ENCODE data around the gene MAJIN.
A peak's percentile ranks its signal among the peaks of the same experiment; 100 is the strongest.

Gene MAJIN

GRCh38 chr11:64894812-64895452, 77.0 kb downstream of the MAJIN start:
- Histone ChIP-seq H3K9me3 (ENCODE audit: control insufficient read depth, insufficient read depth, low read depth, low read length) (no peaks in the 10 kb centered on the region), H3K27ac (ENCODE audit: extremely low read depth, low read depth, low read length) (no peak overlapping the region), H3K36me3 (ENCODE audit: control insufficient read depth in 2 of 2, insufficient read depth in 1 of 2, low read length in 2 of 2) (peaks cover 0 to 45% of the 10 kb centered on the region in 2 experiments; a peak in 1 of 3 replicates), H3K4me1 (ENCODE audit: control insufficient read depth, insufficient read depth, low read length) (no peaks in the 10 kb centered on the region), H3K4me3 (ENCODE audit: low read depth, low read length) (no peak overlapping the region)
- TF ChIP-seq ZNF366 (tag by site-specific recombination; conservative IDR thresholded peaks at IDR 0.05) (no peak), ZNF423 (tag by site-specific recombination; IDR thresholded peaks at IDR 0.05) (no peak), ZNF214 (tag by site-specific recombination; IDR thresholded peaks at IDR 0.05; ENCODE audit: borderline replicate concordance) (no peak), ZNF362 (tag by site-specific recombination; IDR thresholded peaks at IDR 0.05) (no peak), ZNF626 (tag by site-specific recombination; IDR thresholded peaks at IDR 0.05) (no peak), ZNF501 (tag by site-specific recombination; IDR thresholded peaks at IDR 0.05) (no peak), ZNF184 (tag by site-specific recombination; IDR thresholded peaks at IDR 0.05) (no peak), ZSCAN18 (tag by site-specific recombination; IDR thresholded peaks at IDR 0.05) (no peak)
- POLR2A ChIA-PET, result interaction anchor here (1.0 to 1.3 kb wide), 2 partner anchors 21 to 117 kb away, joined by 3 to 4 read pairs; partner anchors contain the start of gene SF1
- CTCF ChIA-PET, result interaction anchor here (0.5 to 9.4 kb wide), 12 partner anchors 9 to 149 kb away, joined by 3 to 111 read pairs (median 4); no protein-coding TSS in a partner anchor

GRCh38 chr11:64894070-64894811, 77.7 kb downstream of the MAJIN start:
- Histone ChIP-seq H3K4me3 (ENCODE audit: low read depth, low read length) (no peak overlapping the region), H3K9me3 (ENCODE audit: control insufficient read depth, insufficient read depth, low read depth, low read length) (no peaks in the 10 kb centered on the region), H3K36me3 (ENCODE audit: control insufficient read depth in 2 of 2, insufficient read depth in 1 of 2, low read length in 2 of 2) (peaks cover 0 to 41% of the 10 kb centered on the region in 2 experiments; a peak in 1 of 3 replicates), H3K27ac (ENCODE audit: extremely low read depth, low read depth, low read length) (no peak overlapping the region), H3K4me1 (ENCODE audit: control insufficient read depth, insufficient read depth, low read length) (no peaks in the 10 kb centered on the region)
- ChIA-PET CTCF (interaction anchor here (0.5 to 9.4 kb wide), 24 partner anchors 9 to 165 kb away, joined by 3 to 111 read pairs (median 4); partner anchors contain the start of genes ARL2, ATG2A, BATF2 and MAP4K2), POLR2A (interaction anchor here (1.3 to 1.4 kb wide), 2 partner anchors 48 to 116 kb away, joined by 3 read pairs; partner anchors contain the start of gene SF1)
- peak; percentile 63 for TF ChIP-seq ZBTB17 (tag by site-specific recombination; IDR thresholded peaks at IDR 0.05)
- TF ChIP-seq KLF8 (tag by site-specific recombination; IDR thresholded peaks at IDR 0.05), result peak; percentile 49
- 0 out of 2 replicates have a peak, but pooled peaks have one; percentile 29 for TF ChIP-seq ZNF2 (tag by site-specific recombination; IDR thresholded peaks at IDR 0.05)
- TF ChIP-seq PATZ1 (tag by site-specific recombination; IDR thresholded peaks at IDR 0.05), result peak; percentile 41; the same call in 1 of the 2 replicates
- TF ChIP-seq ZEB2 (tag by site-specific recombination; IDR thresholded peaks at IDR 0.05), result no peak
- no peak for TF ChIP-seq ZNF621 (tag by site-specific recombination; IDR thresholded peaks at IDR 0.05)
- peak; percentile 29 for TF ChIP-seq ZNF654 (tag by site-specific recombination; IDR thresholded peaks at IDR 0.05; ENCODE audit: low read depth)
- TF ChIP-seq ZNF768 (tag by site-specific recombination; IDR thresholded peaks at IDR 0.05), result no peak
- no peak for TF ChIP-seq ZNF138 (tag by site-specific recombination; IDR thresholded peaks at IDR 0.05; ENCODE audit: borderline replicate concordance)
- TF ChIP-seq ZNF112 (tag by site-specific recombination; IDR thresholded peaks at IDR 0.05), result no peak
- TF ChIP-seq ZNF677 (tag by site-specific recombination; IDR thresholded peaks at IDR 0.05), result no peak
- TF ChIP-seq PRDM10 (tag by site-specific recombination; IDR thresholded peaks at IDR 0.05), result no peak
- no peak for TF ChIP-seq ZNF341 (tag by site-specific recombination; IDR thresholded peaks at IDR 0.05; ENCODE audit: low read depth)
- TF ChIP-seq BCL11A (tag by site-specific recombination; IDR thresholded peaks at IDR 0.05; ENCODE audit: low read depth), result 0 out of 2 replicates have a peak, but pooled peaks have one; percentile 48
- no peak for TF ChIP-seq ZSCAN4 (tag by site-specific recombination; IDR thresholded peaks at IDR 0.05)

All from HEK293 (cell line).